ENCODE results near the gene COQ7. TPM values are rescaled to one million over a fixed set of nuclear protein-coding genes. Genes with fewer than 3 reads are reported as not detected.

COQ7 gene
- polyA plus RNA-seq, 2 donors, result 11.8 to 13.5 TPM

GRCh38 chr16:19062706-19063105 is 4.7 kb upstream of the COQ7 start:
- Histone ChIP-seq H3K27ac (ENCODE audit: low read depth in 2 of 2, low read length in 1 of 2) (no peak overlapping the region), H3K4me3 (ENCODE audit: low read depth in 1 of 2, low read length in 2 of 2) (no peak overlapping the region), H3K4me1 (ENCODE audit: control insufficient read depth in 2 of 2, insufficient read depth in 2 of 2, low read length in 1 of 2) (no peaks in the 10 kb centered on the region), H3K36me3 (ENCODE audit: control insufficient read depth in 2 of 2, insufficient read depth in 2 of 2, low read length in 1 of 2) (no peaks in the 10 kb centered on the region), H3K27me3 (ENCODE audit: control insufficient read depth in 1 of 2, insufficient read depth in 2 of 2, low read length in 2 of 2) (no peaks in the 10 kb centered on the region), H3K9me3 (ENCODE audit: control insufficient read depth in 2 of 2, insufficient read depth in 1 of 2, low read depth in 1 of 2, low read length in 1 of 2) (no peaks in the 10 kb centered on the region)
- WGBS, 2 donors, result 69 to 71% methylated on average over 4 of the region's 4 CpGs

DNA sequence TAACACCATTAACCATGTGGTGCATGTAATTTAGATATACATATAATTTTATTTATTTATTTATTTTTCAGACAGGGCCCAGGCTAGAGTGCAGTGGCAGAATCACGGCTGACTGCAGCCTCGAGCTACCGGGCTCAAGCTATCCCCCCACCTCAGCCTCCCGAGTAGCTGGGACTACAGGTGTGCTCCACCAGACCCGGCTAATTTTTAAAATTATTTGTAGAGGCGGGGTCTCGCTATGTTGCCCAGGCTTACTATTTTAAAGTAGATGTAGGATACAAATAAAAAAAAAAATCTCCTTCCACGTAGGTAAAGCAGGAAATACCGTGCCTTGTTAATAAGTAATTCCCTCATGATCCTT is 446 bp upstream of the COQ7 start:
- Histone ChIP-seq H3K4me3 (ENCODE audit: low read depth in 1 of 2, low read length in 2 of 2) (peak overlapping the region in 1 of 2 donors; percentile 83), H3K4me1 (ENCODE audit: control insufficient read depth in 2 of 2, insufficient read depth in 2 of 2, low read length in 1 of 2) (no peaks in the 10 kb centered on the region), H3K27ac (ENCODE audit: low read depth in 2 of 2, low read length in 1 of 2) (peak overlapping the region in 1 of 2 donors; percentile 100), H3K27me3 (ENCODE audit: control insufficient read depth in 1 of 2, insufficient read depth in 2 of 2, low read length in 2 of 2) (no peaks in the 10 kb centered on the region), H3K9me3 (ENCODE audit: control insufficient read depth in 2 of 2, insufficient read depth in 1 of 2, low read depth in 1 of 2, low read length in 1 of 2) (no peaks in the 10 kb centered on the region), H3K36me3 (ENCODE audit: control insufficient read depth in 2 of 2, insufficient read depth in 2 of 2, low read length in 1 of 2) (no peaks in the 10 kb centered on the region)
- WGBS, 2 donors, result 53 to 59% methylated on average over 9 of the region's 9 CpGs

DNA sequence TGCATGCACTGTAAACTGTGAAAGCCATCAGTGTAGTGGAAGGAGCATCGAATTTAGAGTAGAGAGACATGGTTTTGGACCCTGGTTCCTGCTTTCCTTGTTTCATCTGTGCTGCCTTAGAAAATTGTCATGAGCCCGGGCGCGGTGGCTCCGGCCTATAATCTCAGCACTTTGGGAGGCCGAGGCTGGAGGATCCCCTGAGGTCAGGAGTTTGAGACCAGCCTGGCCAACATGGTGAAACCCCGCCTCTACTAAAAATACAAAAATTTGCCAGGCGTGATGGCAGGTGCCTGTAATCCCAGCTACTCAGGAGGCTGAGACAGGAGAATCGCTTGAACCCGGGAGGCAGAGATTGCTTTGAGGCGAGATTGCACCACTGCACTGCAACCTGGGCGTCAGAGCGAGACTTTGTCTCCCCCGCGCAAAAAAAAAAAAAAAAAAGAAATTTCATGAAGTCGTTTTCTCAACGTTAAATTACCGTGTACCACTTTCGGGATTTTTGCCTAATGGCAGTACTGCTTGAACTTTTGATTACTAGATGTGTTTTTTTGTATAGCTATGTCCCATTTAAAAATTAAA is 912 bp downstream of the COQ7 start:
- Histone ChIP-seq H3K4me3 (ENCODE audit: low read depth in 1 of 2, low read length in 2 of 2) (peak overlapping the region; percentile 80 to 83), H3K9me3 (ENCODE audit: control insufficient read depth in 2 of 2, insufficient read depth in 1 of 2, low read depth in 1 of 2, low read length in 1 of 2) (no peaks in the 10 kb centered on the region), H3K27ac (ENCODE audit: low read depth in 2 of 2, low read length in 1 of 2) (peak overlapping the region; percentile 100), H3K4me1 (ENCODE audit: control insufficient read depth in 2 of 2, insufficient read depth in 2 of 2, low read length in 1 of 2) (no peaks in the 10 kb centered on the region), H3K36me3 (ENCODE audit: control insufficient read depth in 2 of 2, insufficient read depth in 2 of 2, low read length in 1 of 2) (peaks cover 3 to 4% of the 10 kb centered on the region in 2 donors), H3K27me3 (ENCODE audit: control insufficient read depth in 1 of 2, insufficient read depth in 2 of 2, low read length in 2 of 2) (no peaks in the 10 kb centered on the region)
- 38% methylated on average over 19 of the region's 19 CpGs for WGBS, 2 donors

GRCh38 chr16:19071811-19072777 is 4.7 kb downstream of the COQ7 start:
- H3K27me3 ChIP-seq (ENCODE audit: control insufficient read depth in 1 of 2, insufficient read depth in 2 of 2, low read length in 2 of 2), result no peaks in the 10 kb centered on the region
- no peaks in the 10 kb centered on the region for H3K4me1 ChIP-seq (ENCODE audit: control insufficient read depth in 2 of 2, insufficient read depth in 2 of 2, low read length in 1 of 2)
- WGBS, 2 donors, result 75 to 79% methylated on average over 21 of the region's 21 CpGs
- H3K36me3 ChIP-seq (ENCODE audit: control insufficient read depth in 2 of 2, insufficient read depth in 2 of 2, low read length in 1 of 2), result peaks cover 7% of the 10 kb centered on the region in 2 donors
- no peaks in the 10 kb centered on the region for H3K9me3 ChIP-seq (ENCODE audit: control insufficient read depth in 2 of 2, insufficient read depth in 1 of 2, low read depth in 1 of 2, low read length in 1 of 2)
- no peak overlapping the region for H3K4me3 ChIP-seq (ENCODE audit: low read depth in 1 of 2, low read length in 2 of 2)
- no peak overlapping the region for H3K27ac ChIP-seq (ENCODE audit: low read depth in 2 of 2, low read length in 1 of 2)

DNA sequence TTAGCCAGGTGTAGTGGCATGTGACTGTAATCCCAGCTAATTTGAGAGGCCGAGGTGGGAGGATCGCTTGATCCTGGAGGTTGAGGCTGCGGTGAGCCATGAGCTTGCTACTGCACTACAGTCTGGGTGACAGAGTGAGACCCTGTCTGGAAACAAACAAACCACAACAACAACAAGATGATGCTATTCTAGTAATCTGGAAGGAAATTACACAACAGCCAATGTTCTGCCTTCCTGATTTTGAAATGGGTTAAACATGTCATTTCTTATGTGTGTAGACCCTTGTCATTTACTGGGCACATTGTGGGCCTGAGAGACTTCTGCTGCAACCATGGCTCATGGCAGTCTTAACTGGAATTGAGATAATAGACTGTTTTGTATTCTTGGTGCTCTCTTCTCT is 5.9 kb downstream of the COQ7 start:
- WGBS, 2 donors, result 95 to 97% methylated on average over 3 of the region's 3 CpGs
- Histone ChIP-seq H3K9me3 (ENCODE audit: control insufficient read depth in 2 of 2, insufficient read depth in 1 of 2, low read depth in 1 of 2, low read length in 1 of 2) (no peaks in the 10 kb centered on the region), H3K4me3 (ENCODE audit: low read depth in 1 of 2, low read length in 2 of 2) (no peak overlapping the region), H3K36me3 (ENCODE audit: control insufficient read depth in 2 of 2, insufficient read depth in 2 of 2, low read length in 1 of 2) (peaks cover 7% of the 10 kb centered on the region in 2 donors), H3K27me3 (ENCODE audit: control insufficient read depth in 1 of 2, insufficient read depth in 2 of 2, low read length in 2 of 2) (no peaks in the 10 kb centered on the region), H3K27ac (ENCODE audit: low read depth in 2 of 2, low read length in 1 of 2) (no peak overlapping the region), H3K4me1 (ENCODE audit: control insufficient read depth in 2 of 2, insufficient read depth in 2 of 2, low read length in 1 of 2) (no peaks in the 10 kb centered on the region)

GRCh38 chr16:19073863-19074262 is 6.4 kb downstream of the COQ7 start:
- WGBS, 2 donors, result 76 to 79% methylated on average over 7 of the region's 7 CpGs
- no peak overlapping the region for H3K27ac ChIP-seq (ENCODE audit: low read depth in 2 of 2, low read length in 1 of 2)
- no peaks in the 10 kb centered on the region for H3K27me3 ChIP-seq (ENCODE audit: control insufficient read depth in 1 of 2, insufficient read depth in 2 of 2, low read length in 2 of 2)
- H3K9me3 ChIP-seq (ENCODE audit: control insufficient read depth in 2 of 2, insufficient read depth in 1 of 2, low read depth in 1 of 2, low read length in 1 of 2), result no peaks in the 10 kb centered on the region
- H3K36me3 ChIP-seq (ENCODE audit: control insufficient read depth in 2 of 2, insufficient read depth in 2 of 2, low read length in 1 of 2), result peaks cover 7 to 8% of the 10 kb centered on the region in 2 donors
- H3K4me3 ChIP-seq (ENCODE audit: low read depth in 1 of 2, low read length in 2 of 2), result no peak overlapping the region
- H3K4me1 ChIP-seq (ENCODE audit: control insufficient read depth in 2 of 2, insufficient read depth in 2 of 2, low read length in 1 of 2), result no peaks in the 10 kb centered on the region

DNA sequence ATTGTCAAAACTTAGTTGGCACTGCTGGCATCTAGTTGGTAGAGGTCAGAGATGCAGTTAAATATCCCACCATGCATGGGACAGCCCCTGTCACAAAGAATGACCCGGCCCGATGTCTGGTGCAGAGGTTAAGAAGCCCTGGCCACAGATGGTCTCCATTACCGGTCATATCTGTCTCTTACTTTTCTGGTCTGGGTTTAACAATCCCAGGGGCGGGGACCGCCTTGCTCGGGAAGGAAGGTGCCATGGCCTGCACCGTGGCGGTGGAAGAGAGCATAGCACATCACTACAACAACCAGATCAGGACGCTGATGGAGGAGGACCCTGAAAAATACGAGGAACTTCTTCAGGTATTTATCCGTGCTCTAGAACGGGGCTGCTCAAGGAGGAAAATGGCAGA is 8.1 kb downstream of the COQ7 start:
- 95 to 97% methylated on average over 12 of the region's 12 CpGs for WGBS, 2 donors
- Histone ChIP-seq H3K9me3 (ENCODE audit: control insufficient read depth in 2 of 2, insufficient read depth in 1 of 2, low read depth in 1 of 2, low read length in 1 of 2) (no peaks in the 10 kb centered on the region), H3K36me3 (ENCODE audit: control insufficient read depth in 2 of 2, insufficient read depth in 2 of 2, low read length in 1 of 2) (peaks cover 7 to 11% of the 10 kb centered on the region in 2 donors), H3K4me3 (ENCODE audit: low read depth in 1 of 2, low read length in 2 of 2) (no peak overlapping the region), H3K27me3 (ENCODE audit: control insufficient read depth in 1 of 2, insufficient read depth in 2 of 2, low read length in 2 of 2) (no peaks in the 10 kb centered on the region), H3K27ac (ENCODE audit: low read depth in 2 of 2, low read length in 1 of 2) (no peak overlapping the region), H3K4me1 (ENCODE audit: control insufficient read depth in 2 of 2, insufficient read depth in 2 of 2, low read length in 1 of 2) (no peaks in the 10 kb centered on the region)

- no peaks in the 10 kb centered on the region for H3K4me1 ChIP-seq (ENCODE audit: control insufficient read depth in 2 of 2, insufficient read depth in 2 of 2, low read length in 1 of 2)
- H3K36me3 ChIP-seq (ENCODE audit: control insufficient read depth in 2 of 2, insufficient read depth in 2 of 2, low read length in 1 of 2), result peaks cover 3 to 8% of the 10 kb centered on the region in 2 donors
- 80 to 84% methylated on average over 6 of the region's 6 CpGs for WGBS, 2 donors
- no peak overlapping the region for H3K4me3 ChIP-seq (ENCODE audit: low read depth in 1 of 2, low read length in 2 of 2)
- H3K9me3 ChIP-seq (ENCODE audit: control insufficient read depth in 2 of 2, insufficient read depth in 1 of 2, low read depth in 1 of 2, low read length in 1 of 2), result no peaks in the 10 kb centered on the region
- H3K27ac ChIP-seq (ENCODE audit: low read depth in 2 of 2, low read length in 1 of 2), result no peak overlapping the region
- no peaks in the 10 kb centered on the region for H3K27me3 ChIP-seq (ENCODE audit: control insufficient read depth in 1 of 2, insufficient read depth in 2 of 2, low read length in 2 of 2)
These were observed 10.5 kb downstream of the COQ7 start for GRCh38 chr16:19077879-19078278.

DNA sequence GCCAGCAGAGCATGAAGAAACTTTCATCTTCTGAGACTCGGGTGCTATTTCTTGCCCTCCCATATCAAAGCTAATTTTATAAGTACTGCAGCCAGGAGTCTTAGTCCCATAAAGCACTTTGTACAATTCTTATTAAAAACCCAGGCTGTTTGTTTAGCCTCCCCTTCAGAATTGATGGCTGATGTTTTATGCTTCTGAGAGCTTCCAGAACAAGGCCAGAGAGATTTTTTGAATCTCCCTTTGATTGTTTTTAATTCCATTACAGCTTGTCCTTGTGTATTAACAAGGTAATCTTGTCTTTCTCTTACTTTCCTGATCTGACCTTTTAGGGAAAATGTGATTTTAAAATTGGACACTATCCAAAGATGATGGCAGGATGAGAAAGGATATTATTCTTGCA is 16.3 kb downstream of the COQ7 start:
- H3K27me3 ChIP-seq (ENCODE audit: control insufficient read depth in 1 of 2, insufficient read depth in 2 of 2, low read length in 2 of 2), result no peaks in the 10 kb centered on the region
- WGBS, 2 donors, result 78 to 80% methylated on average over 1 of the region's 1 CpG
- peaks cover 0 to 4% of the 10 kb centered on the region in 2 donors for H3K36me3 ChIP-seq (ENCODE audit: control insufficient read depth in 2 of 2, insufficient read depth in 2 of 2, low read length in 1 of 2)
- no peaks in the 10 kb centered on the region for H3K4me1 ChIP-seq (ENCODE audit: control insufficient read depth in 2 of 2, insufficient read depth in 2 of 2, low read length in 1 of 2)
- no peak overlapping the region for H3K4me3 ChIP-seq (ENCODE audit: low read depth in 1 of 2, low read length in 2 of 2)
- H3K27ac ChIP-seq (ENCODE audit: low read depth in 2 of 2, low read length in 1 of 2), result no peak overlapping the region
- H3K9me3 ChIP-seq (ENCODE audit: control insufficient read depth in 2 of 2, insufficient read depth in 1 of 2, low read depth in 1 of 2, low read length in 1 of 2), result no peaks in the 10 kb centered on the region
